Neuronal stem cell (in vitro differentiated cells): ENCODE data around the gene HOXA6.

Source experiments
- DNase-seq: peaks from one replicate; pipeline ENCODE4 v3.0.0-alpha.2; 2013; ENCODE audit warnings: low spot score
- H2AFZ ChIP-seq: one replicate; pipeline ENCODE4 v1.6.1; 2013; ENCODE audit warnings: mild to moderate bottlenecking, low read length, inconsistent platforms
- H2AK5ac ChIP-seq: 2 replicates; pipeline ENCODE4 v1.6.1; 2013; ENCODE audit warnings: low read depth, mild to moderate bottlenecking, inconsistent platforms, low read length, moderate library complexity, mixed read lengths
- H2BK120ac ChIP-seq: 2 replicates; pipeline ENCODE4 v1.6.1; 2013; ENCODE audit warnings: low read depth, mild to moderate bottlenecking, inconsistent platforms, low read length, moderate library complexity, mixed read lengths
- H2BK12ac ChIP-seq: one replicate; pipeline ENCODE4 v1.6.1; 2013; ENCODE audit warnings: low read length, inconsistent platforms
- H2BK15ac ChIP-seq: 2 replicates; pipeline ENCODE4 v1.6.1; 2013; ENCODE audit warnings: mild to moderate bottlenecking, low read length, inconsistent platforms, mixed read lengths
- H2BK5ac ChIP-seq: one replicate; pipeline ENCODE4 v1.6.1; 2013; ENCODE audit warnings: inconsistent platforms, mild to moderate bottlenecking, low read length, moderate library complexity
- H3K14ac ChIP-seq: one replicate; pipeline ENCODE4 v1.6.1; 2013; ENCODE audit warnings: low read length, inconsistent platforms
- H3K18ac ChIP-seq: 2 replicates; pipeline ENCODE4 v1.6.1; 2013; ENCODE audit warnings: low read length, inconsistent platforms
- H3K23ac ChIP-seq: 2 replicates; pipeline ENCODE4 v1.6.1; 2013; ENCODE audit warnings: low read depth, mild to moderate bottlenecking, mixed read lengths, low read length, inconsistent platforms; ENCODE audit not compliant: poor library complexity
- H3K27ac ChIP-seq: replicated peaks from 3 replicates; pipeline ENCODE4 v1.5.1; 2013; ENCODE audit warnings: low read length, inconsistent platforms
- H3K27me3 ChIP-seq, 3 experiments: 2 replicates each; pipeline ENCODE4 v1.6.1; 2013; ENCODE audit warnings: low read length in 3 of 3, mild to moderate bottlenecking in 2 of 3, inconsistent platforms in 1 of 3, low read depth in 1 of 3, mixed read lengths in 1 of 3, moderate library complexity in 1 of 3; ENCODE audit not compliant: control insufficient read depth in 3 of 3, insufficient read depth in 3 of 3
- H3K36me3 ChIP-seq, 2 donors: replicated peaks in 1 of 2; 2 replicates each; pipeline ENCODE4 v1.6.1; 2013; ENCODE audit warnings: low read length in 2 of 2; ENCODE audit not compliant: control insufficient read depth in 2 of 2, insufficient read depth in 2 of 2
- H3K4ac ChIP-seq: 2 replicates; pipeline ENCODE4 v1.6.1; 2013; ENCODE audit warnings: inconsistent platforms, mild to moderate bottlenecking, low read length, moderate library complexity
- H3K4me1 ChIP-seq, 2 donors: 1 replicate in 1 of 2; 2 replicates in 1 of 2; pipeline ENCODE4 v1.6.1; 2013; ENCODE audit warnings: low read length in 2 of 2, low read depth in 1 of 2; ENCODE audit not compliant: control insufficient read depth in 2 of 2, insufficient read depth in 1 of 2
- H3K4me2 ChIP-seq: one replicate; pipeline ENCODE4 v1.6.1; 2013; ENCODE audit warnings: mild to moderate bottlenecking, low read length, inconsistent platforms; ENCODE audit not compliant: insufficient read depth, poor library complexity, severe bottlenecking
- H3K4me3 ChIP-seq, 2 donors: 2 replicates each; pipeline ENCODE4 v1.5.1; 2013; ENCODE audit warnings: low read length in 2 of 2, mild to moderate bottlenecking in 2 of 2, inconsistent platforms in 1 of 2, moderate library complexity in 1 of 2
- H3K79me1 ChIP-seq: one replicate; pipeline ENCODE4 v1.6.1; 2013; ENCODE audit warnings: low read depth, mild to moderate bottlenecking, inconsistent platforms, low read length, moderate library complexity
- H3K9ac ChIP-seq: one replicate; pipeline ENCODE4 v1.6.1; 2013; ENCODE audit warnings: mild to moderate bottlenecking, low read depth, low read length, inconsistent platforms; ENCODE audit not compliant: poor library complexity
- H3K9me3 ChIP-seq, 2 donors: replicated peaks in 1 of 2; 2 replicates each; pipeline versions ENCODE3 to v1.6.1; 2013; ENCODE audit warnings: low read length in 2 of 2, mild to moderate bottlenecking in 2 of 2, inconsistent platforms in 1 of 2, low read depth in 1 of 2, mixed read lengths in 1 of 2, moderate library complexity in 1 of 2; ENCODE audit not compliant: control insufficient read depth in 2 of 2, insufficient read depth in 1 of 2
- H4K8ac ChIP-seq: one replicate; pipeline ENCODE4 v1.6.1; 2013; ENCODE audit warnings: low read depth, mild to moderate bottlenecking, inconsistent platforms, low read length, moderate library complexity
- H4K91ac ChIP-seq: one replicate; pipeline ENCODE4 v1.6.1; 2013; ENCODE audit warnings: low read length, low read depth, mild to moderate bottlenecking, inconsistent platforms; ENCODE audit not compliant: poor library complexity
- WGBS, 2 donors: extraction: QIAGEN DNeasy Blood & Tissue Kit; methylation state at CpG; one replicate each; pipeline ENCODE4 v1.1.7; 2013; ENCODE audit warnings: missing lambda C conversion rate in 2 of 2, mixed read lengths in 1 of 2; ENCODE audit not compliant: insufficient read length in 2 of 2, insufficient replicate concordance in 1 of 2; ENCODE audit errors: extremely low coverage in 2 of 2; 5-methylcytosine and 5-hydroxymethylcytosine counted together

HOXA6 gene

DNA sequence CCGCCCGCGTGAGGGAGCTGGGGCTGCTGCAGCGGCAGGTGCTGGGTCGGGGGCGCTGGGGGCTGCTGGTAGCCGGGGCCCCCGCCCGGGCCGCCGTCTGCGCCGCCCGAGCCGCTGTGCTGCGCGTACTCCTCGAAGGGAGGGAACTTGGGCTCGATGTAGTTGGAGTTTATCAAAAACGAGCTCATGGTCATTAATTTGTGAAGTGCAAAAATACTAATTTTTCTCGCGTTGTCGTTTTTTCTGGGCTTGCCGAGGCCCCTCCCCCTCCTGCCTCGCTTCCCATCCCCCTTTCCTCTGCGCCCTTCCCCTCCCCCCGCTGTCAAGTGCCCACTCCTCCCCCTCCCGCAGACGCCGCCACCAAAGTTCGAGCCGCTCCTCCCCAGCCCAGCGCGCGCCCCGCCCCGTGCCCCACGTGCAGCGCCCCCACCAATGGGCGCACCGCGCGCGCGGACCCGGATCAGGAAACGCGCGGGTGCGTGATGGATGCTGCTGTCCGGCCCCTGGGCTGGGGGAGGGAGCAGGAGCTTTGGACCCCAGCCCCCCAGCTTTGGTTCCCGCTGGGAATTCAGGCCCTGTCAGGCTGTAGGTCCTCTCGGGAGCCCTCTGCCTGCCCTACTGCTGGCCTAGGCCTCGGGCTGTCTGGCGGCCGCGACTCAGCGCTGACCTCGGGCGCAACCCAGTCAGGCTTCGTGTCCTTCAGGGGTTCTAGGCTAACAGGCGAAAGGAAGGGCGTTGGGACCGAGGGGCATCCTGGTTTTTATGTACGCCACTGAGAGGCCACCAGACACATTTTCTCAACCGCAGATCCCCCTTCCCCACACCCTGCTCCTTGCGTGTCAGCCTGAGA, 16.8 kb downstream of the HOXA6 start, which contains the start of gene HOXA4:
Gene HOXA4, minus strand, starts transcription at position 218 of the 850 bp plus-strand sequence. Its CDS starts 24 bp downstream, at position 194.
- peaks cover 0 to 3% of the 10 kb centered on the region in 2 donors for H3K4me1 ChIP-seq
- peak within 1 kb of the TSS; percentile 53 to 71 for H3K4me3 ChIP-seq
- H3K27ac ChIP-seq = no peak within 1 kb of the TSS
- no peak within 1 kb of the TSS for H4K91ac ChIP-seq
- H3K4ac ChIP-seq = no peak within 1 kb of the TSS
- H3K27me3 ChIP-seq = peaks cover 22 to 100% (median 92%) of the 10 kb centered on the region in 3 experiments
- H3K9ac ChIP-seq = no peak within 1 kb of the TSS
- H3K18ac ChIP-seq = peak within 1 kb of the TSS; percentile 51
- peak within 1 kb of the TSS; percentile 98 for H2AFZ ChIP-seq
- no peak for DNase-seq
- no peaks in the 10 kb centered on the region for H3K36me3 ChIP-seq
- H3K23ac ChIP-seq = peak within 1 kb of the TSS; percentile 13
- H3K14ac ChIP-seq = no peak within 1 kb of the TSS
- H2BK5ac ChIP-seq = no peak within 1 kb of the TSS
- H3K79me1 ChIP-seq = no peaks in the 10 kb centered on the region
- H2BK15ac ChIP-seq = no peak within 1 kb of the TSS
- H2BK12ac ChIP-seq = no peak within 1 kb of the TSS
- no peak within 1 kb of the TSS for H4K8ac ChIP-seq
- peaks cover 0 to 8% of the 10 kb centered on the region in 2 donors for H3K9me3 ChIP-seq
- H2AK5ac ChIP-seq = no peak within 1 kb of the TSS
- no CpG with 5 or more reads among the region's 67 CpGs for WGBS, 2 donors
- H2BK120ac ChIP-seq = no peak within 1 kb of the TSS
- H3K4me2 ChIP-seq = peak within 1 kb of the TSS; percentile 61

- H2AFZ ChIP-seq = peak overlapping the region; percentile 98
- no peak overlapping the region for H2BK15ac ChIP-seq
- no peak overlapping the region for H2BK5ac ChIP-seq
- H3K14ac ChIP-seq = no peak overlapping the region
- peaks cover 0 to 8% of the 10 kb centered on the region in 2 donors for H3K9me3 ChIP-seq
- no peak overlapping the region for H3K27ac ChIP-seq
- H4K8ac ChIP-seq = no peak overlapping the region
- no peak overlapping the region for H3K9ac ChIP-seq
- H3K79me1 ChIP-seq = no peaks in the 10 kb centered on the region
- no peak overlapping the region for H3K4me3 ChIP-seq
- no peak overlapping the region for H3K4ac ChIP-seq
- H2AK5ac ChIP-seq = no peak overlapping the region
- no peak overlapping the region for H3K23ac ChIP-seq
- DNase-seq = no peak
- peak overlapping the region; percentile 54 for H3K4me2 ChIP-seq
- H2BK12ac ChIP-seq = no peak overlapping the region
- peaks cover 23 to 100% (median 93%) of the 10 kb centered on the region in 3 experiments for H3K27me3 ChIP-seq
- no peaks in the 10 kb centered on the region for H3K36me3 ChIP-seq
- H4K91ac ChIP-seq = no peak overlapping the region
- H2BK120ac ChIP-seq = no peak overlapping the region
- no peak overlapping the region for H3K18ac ChIP-seq
- H3K4me1 ChIP-seq = peaks cover 0 to 3% of the 10 kb centered on the region in 2 donors
- no CpG with 5 or more reads among the region's 72 CpGs for WGBS, 2 donors
These were observed 17.6 kb downstream of the HOXA6 start for GRCh38 chr7:27129729-27130539.

DNA sequence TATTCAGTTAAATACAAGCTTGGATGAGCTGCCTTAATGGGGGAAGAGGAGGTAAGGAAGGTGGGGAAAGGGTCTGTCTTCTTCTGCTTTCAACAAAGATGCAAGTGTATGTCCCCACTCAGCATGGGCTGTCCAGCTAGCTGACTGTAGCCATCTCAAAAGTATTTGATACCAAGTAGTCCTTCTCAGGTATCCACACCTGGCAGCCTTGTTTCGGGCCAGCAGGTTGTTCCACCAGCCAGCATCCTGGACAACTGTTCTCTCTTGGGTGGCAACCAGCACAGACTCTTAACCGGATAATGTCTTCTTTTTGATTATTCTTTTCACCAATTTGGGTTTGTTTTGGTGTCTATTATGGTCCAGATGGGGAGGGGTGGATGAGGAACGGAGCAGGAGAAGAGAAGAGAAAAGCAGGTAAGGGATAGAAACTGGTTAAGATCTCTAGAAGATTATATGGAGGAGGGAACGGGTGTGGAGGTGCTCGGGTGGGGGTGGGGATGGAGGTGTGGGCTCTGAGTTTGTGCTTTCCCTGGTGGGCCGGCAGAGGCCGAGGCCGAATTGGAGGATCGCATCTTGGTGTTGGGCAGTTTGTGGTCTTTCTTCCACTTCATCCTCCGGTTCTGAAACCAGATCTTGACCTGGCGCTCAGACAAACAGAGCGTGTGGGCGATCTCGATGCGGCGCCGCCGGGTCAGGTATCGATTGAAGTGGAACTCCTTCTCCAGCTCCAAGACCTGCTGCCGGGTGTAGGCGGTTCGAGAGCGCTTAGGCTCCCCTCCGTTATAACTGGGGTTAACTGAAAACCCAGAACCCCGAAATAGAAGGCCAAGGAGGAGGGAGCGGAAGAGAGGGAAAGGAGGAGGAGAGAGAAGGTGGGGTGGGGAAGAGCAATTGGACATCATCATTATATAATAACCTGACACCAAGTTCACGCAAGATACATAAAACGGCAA, 18.5 kb downstream of the HOXA6 start:
- H3K14ac ChIP-seq = no peak overlapping the region
- peaks cover 31 to 100% (median 95%) of the 10 kb centered on the region in 3 experiments for H3K27me3 ChIP-seq
- no peak overlapping the region for H3K18ac ChIP-seq
- no peak overlapping the region for H2BK15ac ChIP-seq
- DNase-seq = no peak
- H3K36me3 ChIP-seq = no peaks in the 10 kb centered on the region
- no peak overlapping the region for H2BK12ac ChIP-seq
- no peak overlapping the region for H4K8ac ChIP-seq
- H2BK120ac ChIP-seq = no peak overlapping the region
- H3K23ac ChIP-seq = no peak overlapping the region
- peaks cover 0 to 8% of the 10 kb centered on the region in 2 donors for H3K9me3 ChIP-seq
- peaks cover 0 to 3% of the 10 kb centered on the region in 2 donors for H3K4me1 ChIP-seq
- WGBS, 2 donors = no CpG with 5 or more reads among the region's 28 CpGs
- no peak overlapping the region for H3K4me3 ChIP-seq
- H4K91ac ChIP-seq = no peak overlapping the region
- no peak overlapping the region for H3K4me2 ChIP-seq
- H2BK5ac ChIP-seq = no peak overlapping the region
- H3K9ac ChIP-seq = no peak overlapping the region
- no peak overlapping the region for H2AK5ac ChIP-seq
- H3K4ac ChIP-seq = no peak overlapping the region
- H2AFZ ChIP-seq = no peak overlapping the region
- no peak overlapping the region for H3K27ac ChIP-seq
- H3K79me1 ChIP-seq = no peaks in the 10 kb centered on the region
